Mesenchymal stem cell (in vitro differentiated cells and primary cell): ENCODE data around the gene TPO.

Experiments used
- DNase-seq: peaks from one replicate; pipeline ENCODE4 v3.0.0-alpha.2; 2013
- H2AFZ ChIP-seq: one replicate; pipeline ENCODE4 v1.6.1; 2013; ENCODE audit warnings: low read depth, mild to moderate bottlenecking, control low read depth, inconsistent platforms, low read length, moderate library complexity
- H2AK5ac ChIP-seq: 2 replicates; pipeline ENCODE4 v1.6.1; 2013; ENCODE audit warnings: low read length, moderate library complexity, mild to moderate bottlenecking, inconsistent platforms; ENCODE audit not compliant: severe bottlenecking
- H2BK120ac ChIP-seq: one replicate; pipeline ENCODE4 v1.6.1; 2013; ENCODE audit warnings: low read depth, mild to moderate bottlenecking, inconsistent platforms, low read length, moderate library complexity
- H2BK12ac ChIP-seq, 2 experiments: one replicate each; pipeline ENCODE4 v1.6.1; 2013; ENCODE audit warnings: inconsistent platforms in 2 of 2, low read length in 2 of 2, mild to moderate bottlenecking in 2 of 2, moderate library complexity in 2 of 2, control low read depth in 1 of 2
- H2BK15ac ChIP-seq: one replicate; pipeline ENCODE4 v1.6.1; 2013; ENCODE audit warnings: mild to moderate bottlenecking, low read depth, inconsistent platforms; ENCODE audit not compliant: poor library complexity, severe bottlenecking
- H2BK5ac ChIP-seq: 2 replicates; pipeline ENCODE4 v1.6.1; 2013; ENCODE audit warnings: low read depth, mild to moderate bottlenecking, low read length, control low read depth, inconsistent platforms; ENCODE audit not compliant: poor library complexity, severe bottlenecking
- H3K14ac ChIP-seq, 2 experiments: one replicate each; pipeline ENCODE4 v1.6.1; 2013; ENCODE audit warnings: inconsistent platforms in 2 of 2, low read length in 2 of 2, control low read depth in 1 of 2, mild to moderate bottlenecking in 1 of 2, moderate library complexity in 1 of 2
- H3K18ac ChIP-seq, 2 experiments: one replicate each; pipeline ENCODE4 v1.6.1; 2013; ENCODE audit warnings: inconsistent platforms in 2 of 2, low read length in 2 of 2, control low read depth in 1 of 2, low read depth in 1 of 2, mild to moderate bottlenecking in 1 of 2
- H3K23ac ChIP-seq, 2 experiments: one replicate each; pipeline ENCODE4 v1.6.1; 2013; ENCODE audit warnings: inconsistent platforms in 2 of 2, low read length in 2 of 2, mild to moderate bottlenecking in 2 of 2, moderate library complexity in 2 of 2, control low read depth in 1 of 2
- H3K27ac ChIP-seq: 2 replicates; pipeline ENCODE4 v1.5.1; 2013; ENCODE audit warnings: mild to moderate bottlenecking, moderate library complexity, low read length, control low read depth, inconsistent platforms; ENCODE audit not compliant: poor library complexity, severe bottlenecking
- H3K27me3 ChIP-seq, 2 experiments: 2 replicates each; pipeline versions ENCODE4 v1.6.1 to v1.7.0; 2013; ENCODE audit warnings: low read length in 2 of 2, mild to moderate bottlenecking in 2 of 2, moderate library complexity in 2 of 2, control low read depth in 1 of 2, inconsistent platforms in 1 of 2; ENCODE audit not compliant: control insufficient read depth in 1 of 2, insufficient read depth in 1 of 2
- H3K36me3 ChIP-seq, 2 experiments: 2 replicates each; pipeline versions ENCODE4 v1.6.1 to v1.7.0; 2013; ENCODE audit warnings: low read length in 2 of 2, control low read depth in 1 of 2, inconsistent platforms in 1 of 2, low read depth in 1 of 2, mild to moderate bottlenecking in 1 of 2; ENCODE audit not compliant: insufficient read depth in 2 of 2, control insufficient read depth in 1 of 2
- H3K4ac ChIP-seq, 2 experiments: one replicate each; pipeline ENCODE4 v1.6.1; 2013; ENCODE audit warnings: inconsistent platforms in 2 of 2, low read length in 2 of 2, mild to moderate bottlenecking in 2 of 2, moderate library complexity in 2 of 2, control low read depth in 1 of 2, low read depth in 1 of 2
- H3K4me1 ChIP-seq: 2 replicates; pipeline ENCODE4 v1.6.1; 2013; ENCODE audit warnings: low read depth, low read length, control low read depth; ENCODE audit not compliant: control insufficient read depth, insufficient read depth
- H3K4me2 ChIP-seq: 2 replicates; pipeline ENCODE4 v1.6.1; 2013; ENCODE audit warnings: low read length, mild to moderate bottlenecking, inconsistent platforms; ENCODE audit not compliant: poor library complexity, severe bottlenecking
- H3K4me3 ChIP-seq, 2 experiments: 2 replicates each; pipeline versions ENCODE4 v1.5.1 to v1.7.0; 2013; ENCODE audit warnings: low read length in 2 of 2, mild to moderate bottlenecking in 2 of 2, control low read depth in 1 of 2, low read depth in 1 of 2; ENCODE audit not compliant: insufficient read depth in 1 of 2
- H3K79me1 ChIP-seq: replicated peaks from 2 replicates; pipeline ENCODE4 v1.6.1; 2013; ENCODE audit warnings: mild to moderate bottlenecking, control low read depth, low read length, inconsistent platforms; ENCODE audit not compliant: poor library complexity, severe bottlenecking
- H3K9ac ChIP-seq: 2 replicates; pipeline ENCODE4 v1.7.0; 2013; ENCODE audit warnings: mild to moderate bottlenecking, low read length, moderate library complexity
- H3K9me3 ChIP-seq: 2 replicates; pipeline ENCODE4 v1.7.0; 2013; ENCODE audit warnings: mild to moderate bottlenecking, low read length; ENCODE audit not compliant: control insufficient read depth
- H4K8ac ChIP-seq: one replicate; pipeline ENCODE4 v1.6.1; 2013; ENCODE audit warnings: inconsistent platforms, mild to moderate bottlenecking, low read length, moderate library complexity
- H4K91ac ChIP-seq: one replicate; pipeline ENCODE4 v1.6.1; 2013; ENCODE audit warnings: mild to moderate bottlenecking, low read length, inconsistent platforms
- WGBS: methylation state at CpG from one replicate; pipeline ENCODE4 v1.1.7; 2013; ENCODE audit warnings: mixed read lengths; 5-methylcytosine and 5-hydroxymethylcytosine counted together

Gene TPO

GRCh38 chr2:1505031-1505441 is 91.8 kb downstream of the TPO start:
- Histone ChIP-seq H2BK120ac (no peak overlapping the region), H3K9ac (no peak overlapping the region), H2BK12ac (no peak overlapping the region), H4K8ac (no peak overlapping the region), H3K18ac (no peak overlapping the region), H3K27me3 (peaks cover 0 to 17% of the 10 kb centered on the region in 2 experiments), H3K4me1 (peaks cover 2% of the 10 kb centered on the region), H3K27ac (no peak overlapping the region), H3K4me3 (no peak overlapping the region), H3K9me3 (no peaks in the 10 kb centered on the region), H3K4ac (no peak overlapping the region), H2AK5ac (no peak overlapping the region), H3K4me2 (no peak overlapping the region), H2AFZ (no peak overlapping the region), H3K23ac (no peak overlapping the region), H2BK5ac (no peak overlapping the region), H3K79me1 (no peaks in the 10 kb centered on the region), H3K14ac (no peak overlapping the region), H4K91ac (no peak overlapping the region), H2BK15ac (no peak overlapping the region), H3K36me3 (no peaks in the 10 kb centered on the region)
- WGBS, result 91% methylated on average over 10 of the region's 10 CpGs
- DNase-seq, result no peak

GRCh38 chr2:1509271-1510065 is 96.2 kb downstream of the TPO start:
- WGBS, result 76% methylated on average over 5 of the region's 5 CpGs
- H3K9ac ChIP-seq, result no peak overlapping the region
- H2BK12ac ChIP-seq, result no peak overlapping the region
- H3K14ac ChIP-seq, result no peak overlapping the region
- peaks cover under 1% of the 10 kb centered on the region for H3K4me1 ChIP-seq
- H3K27me3 ChIP-seq, result peaks cover 0 to 22% of the 10 kb centered on the region in 2 experiments
- no peak overlapping the region for H2AK5ac ChIP-seq
- no peak overlapping the region for H2BK15ac ChIP-seq
- H4K8ac ChIP-seq, result no peak overlapping the region
- no peak overlapping the region for H3K23ac ChIP-seq
- no peak overlapping the region for H3K27ac ChIP-seq
- no peak overlapping the region for H4K91ac ChIP-seq
- no peak overlapping the region for H3K4me2 ChIP-seq
- no peak overlapping the region for H2AFZ ChIP-seq
- no peak overlapping the region for H3K18ac ChIP-seq
- no peaks in the 10 kb centered on the region for H3K36me3 ChIP-seq
- H2BK5ac ChIP-seq, result no peak overlapping the region
- H3K4ac ChIP-seq, result no peak overlapping the region
- no peaks in the 10 kb centered on the region for H3K9me3 ChIP-seq
- no peak overlapping the region for H3K4me3 ChIP-seq
- H2BK120ac ChIP-seq, result no peak overlapping the region
- no peak for DNase-seq
- H3K79me1 ChIP-seq, result no peaks in the 10 kb centered on the region

- Histone ChIP-seq H3K36me3 (no peaks in the 10 kb centered on the region), H2BK12ac (no peak overlapping the region), H3K9ac (no peak overlapping the region), H3K4me2 (no peak overlapping the region), H3K27ac (no peak overlapping the region), H2BK15ac (no peak overlapping the region), H4K91ac (no peak overlapping the region), H4K8ac (no peak overlapping the region), H3K14ac (no peak overlapping the region), H2BK5ac (no peak overlapping the region), H3K23ac (no peak overlapping the region), H3K27me3 (peaks cover 0 to 24% of the 10 kb centered on the region in 2 experiments), H3K79me1 (no peaks in the 10 kb centered on the region), H3K4me3 (no peak overlapping the region), H2AK5ac (no peak overlapping the region), H2BK120ac (no peak overlapping the region), H3K4me1 (no peaks in the 10 kb centered on the region), H3K18ac (no peak overlapping the region), H2AFZ (no peak overlapping the region), H3K9me3 (no peaks in the 10 kb centered on the region), H3K4ac (no peak overlapping the region)
- DNase-seq, result no peak
- WGBS, result 68% methylated on average over 4 of the region's 4 CpGs
Observed at GRCh38 chr2:1510176-1510575, 96.9 kb downstream of the TPO start.

- no peak for DNase-seq
- H3K4me1 ChIP-seq, result no peaks in the 10 kb centered on the region
- no peak overlapping the region for H3K9ac ChIP-seq
- H3K4me3 ChIP-seq, result no peak overlapping the region
- WGBS, result 34% methylated on average over 3 of the region's 6 CpGs
- H3K4ac ChIP-seq, result no peak overlapping the region
- H4K91ac ChIP-seq, result no peak overlapping the region
- no peak overlapping the region for H4K8ac ChIP-seq
- no peak overlapping the region for H3K27ac ChIP-seq
- no peaks in the 10 kb centered on the region for H3K79me1 ChIP-seq
- H2BK12ac ChIP-seq, result no peak overlapping the region
- H3K14ac ChIP-seq, result no peak overlapping the region
- no peaks in the 10 kb centered on the region for H3K36me3 ChIP-seq
- no peak overlapping the region for H3K4me2 ChIP-seq
- H2BK5ac ChIP-seq, result no peak overlapping the region
- no peak overlapping the region for H3K18ac ChIP-seq
- H3K27me3 ChIP-seq, result peaks cover 0 to 33% of the 10 kb centered on the region in 2 experiments
- no peaks in the 10 kb centered on the region for H3K9me3 ChIP-seq
- H2AK5ac ChIP-seq, result no peak overlapping the region
- H2BK15ac ChIP-seq, result no peak overlapping the region
- H2AFZ ChIP-seq, result no peak overlapping the region
- H3K23ac ChIP-seq, result no peak overlapping the region
- no peak overlapping the region for H2BK120ac ChIP-seq
Observed at GRCh38 chr2:1511455-1511854, 98.2 kb downstream of the TPO start.
